Mesothelial cell of epicardium (in vitro differentiated cells): Measurements from ENCODE around the gene TRMT2A. TPM values are rescaled to one million over a fixed set of nuclear protein-coding genes. Genes with fewer than 3 reads are reported as not detected.

Source experiments
- DNase-seq, 2 experiments: peaks; one replicate each; pipeline ENCODE4 v3.0.0; 2021; ENCODE audit warnings: low spot score in 2 of 2; ENCODE audit not compliant: unreplicated experiment in 2 of 2
- H3K27ac Mint-ChIP-seq: 2 replicates; pipeline ENCODE4 v1.8.0; 2021; ENCODE audit warnings: mixed read lengths
- H3K27me3 Mint-ChIP-seq: 2 replicates; pipeline ENCODE4 v1.8.0; 2021; ENCODE audit warnings: low read depth, mixed read lengths
- H3K36me3 Mint-ChIP-seq: 2 replicates; pipeline ENCODE4 v1.8.0; 2021; ENCODE audit warnings: mixed read lengths
- H3K4me1 Mint-ChIP-seq: 2 replicates; pipeline ENCODE4 v1.8.0; 2021; ENCODE audit warnings: mixed read lengths
- H3K4me3 Mint-ChIP-seq: 2 replicates; pipeline ENCODE4 v1.8.0; 2021; ENCODE audit warnings: mild to moderate bottlenecking, moderate library complexity, mixed read lengths
- H3K9me3 Mint-ChIP-seq: 2 replicates; pipeline ENCODE4 v1.8.0; 2021; ENCODE audit warnings: mixed read lengths
- CTCF ChIP-seq: fragments of 200-600 bp; sonication (generic); IDR thresholded peaks from one replicate; pipeline ENCODE4 v1.5.0; 2021; ENCODE audit warnings: antibody characterized with exemption; ENCODE audit not compliant: unreplicated experiment
- total RNA-seq: library from RNA; stranded (reverse); gene quantifications from 3 replicates; pipeline ENCODE4 v1.2.1, GENCODE V29; 2021

Gene TRMT2A
- total RNA-seq, 1 donor from 2014 or later: 76.0 TPM

GRCh38 chr22:20083891-20084546 lies 33.0 kb downstream of the TRMT2A start:
- peak overlapping the region; percentile 57 for H3K27ac Mint-ChIP-seq
- H3K4me1 Mint-ChIP-seq: peaks cover 49% of the 10 kb centered on the region
- H3K9me3 Mint-ChIP-seq: no peaks in the 10 kb centered on the region
- H3K4me3 Mint-ChIP-seq: no peak overlapping the region
- no peaks in the 10 kb centered on the region for H3K27me3 Mint-ChIP-seq
- no peak for TF ChIP-seq CTCF
- no peak for DNase-seq
- peaks cover 18% of the 10 kb centered on the region for H3K36me3 Mint-ChIP-seq

GRCh38 chr22:20083157-20083890 lies 33.7 kb downstream of the TRMT2A start:
- DNase-seq: no peak
- Mint-ChIP-seq H3K4me3 (peak overlapping the region; percentile 86), H3K9me3 (no peaks in the 10 kb centered on the region), H3K27me3 (no peaks in the 10 kb centered on the region), H3K27ac (peak overlapping the region; percentile 54), H3K36me3 (peaks cover 18% of the 10 kb centered on the region), H3K4me1 (peaks cover 49% of the 10 kb centered on the region)
- TF ChIP-seq CTCF: no peak

GRCh38 chr22:20080776-20081654 lies 36.0 kb downstream of the TRMT2A start:
- H3K9me3 Mint-ChIP-seq: no peaks in the 10 kb centered on the region
- peak overlapping the region; percentile 86 for H3K4me3 Mint-ChIP-seq
- H3K4me1 Mint-ChIP-seq: peaks cover 52% of the 10 kb centered on the region
- TF ChIP-seq CTCF: no peak
- H3K27me3 Mint-ChIP-seq: no peaks in the 10 kb centered on the region
- peak overlapping the region; percentile 98 for H3K27ac Mint-ChIP-seq
- no peaks in the 10 kb centered on the region for H3K36me3 Mint-ChIP-seq
- DNase-seq: no peak

- peak; percentile 55 to 71 for DNase-seq
- H3K9me3 Mint-ChIP-seq: no peaks in the 10 kb centered on the region
- H3K27ac Mint-ChIP-seq: peak overlapping the region; percentile 98
- H3K27me3 Mint-ChIP-seq: no peaks in the 10 kb centered on the region
- peaks cover 49% of the 10 kb centered on the region for H3K4me1 Mint-ChIP-seq
- TF ChIP-seq CTCF: no peak
- no peaks in the 10 kb centered on the region for H3K36me3 Mint-ChIP-seq
- peak overlapping the region; percentile 86 for H3K4me3 Mint-ChIP-seq
Observed at GRCh38 chr22:20080445-20080775, 36.6 kb downstream of the TRMT2A start.

- peak; percentile 75 to 87 for DNase-seq
- Mint-ChIP-seq H3K4me3 (peak within 1 kb of the TSS; percentile 86), H3K9me3 (no peaks in the 10 kb centered on the region), H3K4me1 (peaks cover 44% of the 10 kb centered on the region), H3K27me3 (no peaks in the 10 kb centered on the region), H3K27ac (peak within 1 kb of the TSS; percentile 98), H3K36me3 (no peaks in the 10 kb centered on the region)
- TF ChIP-seq CTCF: no peak
Observed at GRCh38 chr22:20079745-20080444, 37.1 kb downstream of the TRMT2A start, which contains the start of gene DGCR8. Gene DGCR8 (plus strand): TSS chr22:20080241. CDS start chr22:20085964, 5,723 bp downstream.
